Mammary epithelial cell (primary cell): ENCODE data around the gene SNX9.

Experiments
- EZH2 ChIP-seq: IDR thresholded peaks from 2 replicates; pipeline ENCODE4 v1.6.1; 2012; ENCODE audit warnings: low read length, inconsistent platforms, borderline replicate concordance
- TF ChIP-seq, protein P1 (sequence below), 2 donors: IDR thresholded peaks in 1 of 2; conservative IDR thresholded peaks in 1 of 2; 2 replicates each; pipeline ENCODE4 v1.5.1; 2011 to 2012; ENCODE audit warnings: inconsistent platforms in 2 of 2, low read length in 2 of 2, mild to moderate bottlenecking in 2 of 2, control low read depth in 1 of 2, low read depth in 1 of 2; ENCODE audit not compliant: insufficient read depth in 1 of 2; ENCODE audit errors: extremely low read depth in 1 of 2

DNA sequence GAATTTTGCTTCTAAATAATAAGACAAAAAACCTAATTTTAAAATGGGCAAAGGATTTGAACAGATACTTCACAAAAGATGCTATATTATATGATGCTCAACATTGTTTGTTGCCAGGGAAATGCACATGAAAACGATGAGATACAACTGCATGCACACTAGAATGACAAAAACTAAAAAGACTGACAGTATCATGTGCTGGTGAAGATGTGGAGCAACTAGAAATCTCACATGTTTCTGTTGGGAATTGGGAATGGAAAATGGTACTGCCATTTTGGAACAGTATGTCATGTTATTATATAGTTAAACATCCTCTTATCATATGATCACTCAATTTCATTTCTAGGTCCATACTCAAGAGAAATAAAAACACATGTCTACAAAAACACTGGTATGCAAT is 13.4 kb upstream of the SNX9 start:
- TF ChIP-seq, protein P1, sequence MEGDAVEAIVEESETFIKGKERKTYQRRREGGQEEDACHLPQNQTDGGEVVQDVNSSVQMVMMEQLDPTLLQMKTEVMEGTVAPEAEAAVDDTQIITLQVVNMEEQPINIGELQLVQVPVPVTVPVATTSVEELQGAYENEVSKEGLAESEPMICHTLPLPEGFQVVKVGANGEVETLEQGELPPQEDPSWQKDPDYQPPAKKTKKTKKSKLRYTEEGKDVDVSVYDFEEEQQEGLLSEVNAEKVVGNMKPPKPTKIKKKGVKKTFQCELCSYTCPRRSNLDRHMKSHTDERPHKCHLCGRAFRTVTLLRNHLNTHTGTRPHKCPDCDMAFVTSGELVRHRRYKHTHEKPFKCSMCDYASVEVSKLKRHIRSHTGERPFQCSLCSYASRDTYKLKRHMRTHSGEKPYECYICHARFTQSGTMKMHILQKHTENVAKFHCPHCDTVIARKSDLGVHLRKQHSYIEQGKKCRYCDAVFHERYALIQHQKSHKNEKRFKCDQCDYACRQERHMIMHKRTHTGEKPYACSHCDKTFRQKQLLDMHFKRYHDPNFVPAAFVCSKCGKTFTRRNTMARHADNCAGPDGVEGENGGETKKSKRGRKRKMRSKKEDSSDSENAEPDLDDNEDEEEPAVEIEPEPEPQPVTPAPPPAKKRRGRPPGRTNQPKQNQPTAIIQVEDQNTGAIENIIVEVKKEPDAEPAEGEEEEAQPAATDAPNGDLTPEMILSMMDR (conservative IDR thresholded peaks at IDR 0.05 in 1 of 2, IDR thresholded peaks at IDR 0.05 in 1 of 2; ENCODE audit: extremely low read depth in 1 of 2, insufficient read depth in 1 of 2, low read depth in 1 of 2, low read length in 2 of 2): no peak
- no peak for TF ChIP-seq EZH2
